VCaP (cell line): ENCODE measurements around the gene ARHGAP22.

Experiments used
- H3K27ac ChIP-seq: fragments of 450-650 bp; 2 replicates; pipeline ENCODE4 v1.5.1; 2017
- CTCF ChIP-seq: fragments of 450-650 bp; conservative IDR thresholded peaks from 2 replicates; pipeline ENCODE4 v1.5.1; 2017; ENCODE audit warnings: mild to moderate bottlenecking, moderate library complexity

ARHGAP22 gene

GRCh38 chr10:48518986-48519385, 85.9 kb downstream of the ARHGAP22 start:
- H3K27ac ChIP-seq, result no peak overlapping the region
- TF ChIP-seq CTCF, result no peak

GRCh38 chr10:48517911-48518811, 86.7 kb downstream of the ARHGAP22 start:
- no peak overlapping the region for H3K27ac ChIP-seq
- TF ChIP-seq CTCF, result no peak

- TF ChIP-seq CTCF, result no peak
- H3K27ac ChIP-seq, result no peak overlapping the region
Observed at GRCh38 chr10:48517482-48517881, 87.4 kb downstream of the ARHGAP22 start.

DNA sequence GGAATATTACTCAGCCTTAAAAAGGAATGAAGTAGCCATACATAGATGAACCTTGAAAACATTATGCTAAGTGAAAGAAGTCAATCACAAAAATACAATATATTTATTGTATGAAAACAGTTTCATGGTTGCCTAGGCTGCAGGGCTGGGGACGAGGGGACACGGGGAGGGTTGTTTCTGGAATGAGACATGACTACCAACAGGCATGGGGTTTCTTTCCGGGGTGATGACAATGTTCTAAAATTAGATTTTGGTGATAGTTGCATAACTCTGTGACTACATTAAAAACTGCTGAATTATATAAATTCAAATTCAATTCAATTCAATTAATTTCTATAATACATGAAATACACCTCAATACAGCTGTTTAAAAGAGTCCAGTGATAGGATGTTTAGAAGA, 88.0 kb downstream of the ARHGAP22 start:
- TF ChIP-seq CTCF, result no peak
- no peak overlapping the region for H3K27ac ChIP-seq

DNA sequence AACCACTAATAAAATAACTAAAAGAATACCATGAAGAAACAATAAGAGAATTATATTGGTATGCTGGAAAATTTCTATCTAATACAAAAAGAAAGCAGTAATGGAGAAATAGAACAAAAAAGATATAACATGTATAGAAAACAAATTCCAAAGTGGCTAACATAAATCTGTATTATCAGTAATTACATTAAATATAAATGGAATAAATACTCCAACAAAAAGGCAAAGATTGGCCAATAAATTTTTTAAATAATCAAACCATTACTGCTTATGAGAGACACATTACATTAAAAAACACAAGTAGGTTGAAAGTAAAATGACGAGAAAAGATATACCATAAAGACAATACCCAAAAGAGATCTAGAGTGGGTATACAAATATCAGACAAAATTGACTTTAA, 90.0 kb downstream of the ARHGAP22 start:
- TF ChIP-seq CTCF, result no peak
- no peak overlapping the region for H3K27ac ChIP-seq

- no peak for TF ChIP-seq CTCF
- H3K27ac ChIP-seq, result no peak overlapping the region
Observed at GRCh38 chr10:48514255-48514654, 90.6 kb downstream of the ARHGAP22 start.

- H3K27ac ChIP-seq, result no peak overlapping the region
- TF ChIP-seq CTCF, result no peak
Observed at GRCh38 chr10:48512861-48513260, 92.0 kb downstream of the ARHGAP22 start.
